HG03097 (cell line): ENCODE results near the gene ZNF646.

Experiments
- ATAC-seq: cut with Tn5 transposase; IDR thresholded peaks from one replicate; pipeline ENCODE4 v1.9.1; 2021; ENCODE audit not compliant: unreplicated experiment, low FRiP score

ZNF646 gene

GRCh38 chr16:31128711-31129567 is 54.7 kb downstream of the ZNF646 start:
- no peak for ATAC-seq

- ATAC-seq = no peak
Measured at GRCh38 chr16:31129568-31130335, 55.5 kb downstream of the ZNF646 start.

- ATAC-seq = no peak
Measured at GRCh38 chr16:31130336-31130891, 56.2 kb downstream of the ZNF646 start.

GRCh38 chr16:31130899-31131298 is 56.7 kb downstream of the ZNF646 start:
- ATAC-seq = no peak

- no peak for ATAC-seq
Measured at GRCh38 chr16:31131416-31131815, 57.2 kb downstream of the ZNF646 start.

GRCh38 chr16:31131841-31132271 is 57.6 kb downstream of the ZNF646 start:
- no peak for ATAC-seq

- no peak for ATAC-seq
Measured at GRCh38 chr16:31132303-31132979, 58.2 kb downstream of the ZNF646 start.

GRCh38 chr16:31133046-31133501 is 58.9 kb downstream of the ZNF646 start:
- ATAC-seq = no peak
